DOHH2 (cell line): ENCODE measurements around the gene MED20.

ENCODE experiments used
- H3F3A ChIP-seq: fragments of 200-600 bp; sonication (generic), shearing (Covaris generic); 2 replicates; pipeline ENCODE4 v1.6.0; 2016; ENCODE audit warnings: antibody characterized with exemption, mild to moderate bottlenecking; ENCODE audit not compliant: control insufficient read depth, insufficient read depth
- H3K27ac ChIP-seq: fragments of 200-600 bp; sonication (generic); 2 replicates; pipeline ENCODE4 v1.5.1; 2014; ENCODE audit warnings: low read depth, mild to moderate bottlenecking, low read length, moderate library complexity
- H3K27me3 ChIP-seq: fragments of 200-600 bp; sonication (generic); 2 replicates; pipeline ENCODE4 v1.6.1; 2014; ENCODE audit warnings: mild to moderate bottlenecking, low read length, mixed read lengths; ENCODE audit not compliant: control insufficient read depth
- H3K36me3 ChIP-seq: fragments of 200-600 bp; sonication (generic); 2 replicates; pipeline ENCODE4 v1.6.1; 2014; ENCODE audit warnings: mild to moderate bottlenecking, low read length, moderate library complexity, mixed read lengths; ENCODE audit not compliant: control insufficient read depth
- H3K4me1 ChIP-seq: fragments of 200-600 bp; sonication (generic); 2 replicates; pipeline ENCODE4 v1.6.1; 2014; ENCODE audit warnings: mild to moderate bottlenecking, low read length, mixed read lengths; ENCODE audit not compliant: control insufficient read depth
- H3K4me2 ChIP-seq: fragments of 200-600 bp; sonication (generic); 2 replicates; pipeline ENCODE4 v1.6.0; 2014; ENCODE audit warnings: mild to moderate bottlenecking, low read length, moderate library complexity
- H3K4me3 ChIP-seq: fragments of 200-600 bp; sonication (generic); 2 replicates; pipeline ENCODE4 v1.5.1; 2014; ENCODE audit warnings: mild to moderate bottlenecking, low read length, mixed read lengths
- H3K79me2 ChIP-seq: fragments of 200-600 bp; sonication (generic); 2 replicates; pipeline ENCODE4 v1.6.1; 2014; ENCODE audit warnings: mild to moderate bottlenecking, low read length, mixed read lengths; ENCODE audit not compliant: control insufficient read depth
- H3K9me2 ChIP-seq: fragments of 200-600 bp; sonication (generic); replicated peaks from 2 replicates; pipeline ENCODE4 v1.6.1; 2014; ENCODE audit warnings: mild to moderate bottlenecking, low read length, mixed read lengths; ENCODE audit not compliant: control insufficient read depth
- H3K9me3 ChIP-seq: fragments of 200-600 bp; sonication (generic); 2 replicates; pipeline ENCODE4 v1.6.1; 2014; ENCODE audit warnings: antibody characterized with exemption, low read length, mixed read lengths; ENCODE audit not compliant: control insufficient read depth, insufficient read depth
- H4K20me1 ChIP-seq: fragments of 200-600 bp; sonication (generic); 2 replicates; pipeline ENCODE4 v1.6.0; 2014; ENCODE audit warnings: low read depth, mild to moderate bottlenecking, antibody characterized with exemption, low read length, moderate library complexity; ENCODE audit not compliant: control insufficient read depth, insufficient read depth
- CTCF ChIP-seq: fragments of 200-600 bp; sonication (generic); IDR thresholded peaks from one replicate; pipeline ENCODE4 v1.5.1; 2014; ENCODE audit warnings: antibody characterized with exemption, mild to moderate bottlenecking, low read depth, low read length; ENCODE audit not compliant: poor library complexity, severe bottlenecking
- EZH2phosphoT487 ChIP-seq: fragments of 200-600 bp; sonication (generic); IDR thresholded peaks from 2 replicates; pipeline ENCODE4 v1.6.1; 2017; ENCODE audit warnings: borderline replicate concordance, mild to moderate bottlenecking, antibody characterized with exemption, low read length, moderate library complexity, mixed read lengths

Gene MED20

GRCh38 chr6:41931792-41932191 is 10.9 kb upstream of the MED20 start:
- H3K27me3 ChIP-seq, result no peaks in the 10 kb centered on the region
- H3K9me2 ChIP-seq, result no peaks in the 10 kb centered on the region
- peaks cover 47% of the 10 kb centered on the region for H3F3A ChIP-seq
- H4K20me1 ChIP-seq, result peaks cover 3% of the 10 kb centered on the region; the same call in 1 of the 2 replicates
- H3K4me3 ChIP-seq, result no peak overlapping the region
- no peak overlapping the region for H3K4me2 ChIP-seq
- H3K36me3 ChIP-seq, result peaks cover 100% of the 10 kb centered on the region
- TF ChIP-seq EZH2phosphoT487 (no peak), CTCF (no peak)
- H3K27ac ChIP-seq, result no peak overlapping the region; the same call in 1 of the 2 replicates
- H3K79me2 ChIP-seq, result peaks cover 75% of the 10 kb centered on the region
- H3K4me1 ChIP-seq, result peaks cover 57% of the 10 kb centered on the region
- no peaks in the 10 kb centered on the region for H3K9me3 ChIP-seq

GRCh38 chr6:41929924-41930323 is 9.0 kb upstream of the MED20 start:
- H4K20me1 ChIP-seq, result no peaks in the 10 kb centered on the region
- H3K79me2 ChIP-seq, result peaks cover 73% of the 10 kb centered on the region
- H3K9me2 ChIP-seq, result no peaks in the 10 kb centered on the region
- no peaks in the 10 kb centered on the region for H3K9me3 ChIP-seq
- H3K36me3 ChIP-seq, result peaks cover 90% of the 10 kb centered on the region
- peaks cover 41% of the 10 kb centered on the region for H3F3A ChIP-seq
- peaks cover 39% of the 10 kb centered on the region for H3K4me1 ChIP-seq
- H3K27me3 ChIP-seq, result no peaks in the 10 kb centered on the region
- no peak for TF ChIP-seq EZH2phosphoT487
- no peak for TF ChIP-seq CTCF
- H3K4me2 ChIP-seq, result no peak overlapping the region
- no peak overlapping the region for H3K27ac ChIP-seq
- no peak overlapping the region for H3K4me3 ChIP-seq

GRCh38 chr6:41927253-41927652 is 6.3 kb upstream of the MED20 start:
- no peaks in the 10 kb centered on the region for H3K9me2 ChIP-seq
- no peaks in the 10 kb centered on the region for H3K27me3 ChIP-seq
- no peak overlapping the region for H3K4me3 ChIP-seq
- no peak overlapping the region for H3K27ac ChIP-seq
- peaks cover 6% of the 10 kb centered on the region; the same call in 1 of the 2 replicates for H4K20me1 ChIP-seq
- TF ChIP-seq CTCF, result no peak
- TF ChIP-seq EZH2phosphoT487, result no peak
- no peak overlapping the region for H3K4me2 ChIP-seq
- peaks cover 36% of the 10 kb centered on the region for H3K4me1 ChIP-seq
- peaks cover 89% of the 10 kb centered on the region for H3K36me3 ChIP-seq
- H3K9me3 ChIP-seq, result no peaks in the 10 kb centered on the region
- peaks cover 86% of the 10 kb centered on the region for H3K79me2 ChIP-seq
- H3F3A ChIP-seq, result peaks cover 19% of the 10 kb centered on the region
